Inflammatory macrophage (primary cell): ENCODE data around the gene CNN2.

ENCODE experiments used
- DNase-seq, 2 donors: peaks; one replicate each; pipeline ENCODE4 v3.0.0-alpha.2; 2020 to 2022

Gene CNN2

GRCh38 chr19:1032264-1032867 is 6.0 kb downstream of the CNN2 start:
- no peak for DNase-seq

GRCh38 chr19:1035998-1036621 is 9.7 kb downstream of the CNN2 start:
- no peak for DNase-seq

GRCh38 chr19:1037621-1038064 is 11.2 kb downstream of the CNN2 start:
- no peak for DNase-seq

- no peak for DNase-seq
Measured at GRCh38 chr19:1038978-1039645, 12.7 kb downstream of the CNN2 start.

GRCh38 chr19:1039646-1040475 is 13.5 kb downstream of the CNN2 start, which contains the start of gene ABCA7:
Gene ABCA7 (plus strand): TSS chr19:1040107. CDS start chr19:1041362, 1,255 bp downstream.
- peak; percentile 98 to 99 for DNase-seq

- DNase-seq, result peak; percentile 90 to 91
Measured at GRCh38 chr19:1040476-1041271, 14.3 kb downstream of the CNN2 start.

GRCh38 chr19:1041272-1041834 is 14.9 kb downstream of the CNN2 start:
- DNase-seq, result no peak

GRCh38 chr19:1041835-1042685 is 15.7 kb downstream of the CNN2 start:
- no peak for DNase-seq

GRCh38 chr19:1042689-1043511 is 16.5 kb downstream of the CNN2 start:
- no peak for DNase-seq

GRCh38 chr19:1045247-1045603 is 18.8 kb downstream of the CNN2 start:
- peak in 1 of 2 donors; percentile 38 for DNase-seq

- no peak for DNase-seq
Measured at GRCh38 chr19:1046117-1046626, 19.8 kb downstream of the CNN2 start.

- no peak for DNase-seq
Measured at GRCh38 chr19:1046836-1047695, 20.7 kb downstream of the CNN2 start.

- DNase-seq, result no peak
Measured at GRCh38 chr19:1047696-1048147, 21.3 kb downstream of the CNN2 start.

GRCh38 chr19:1049106-1049505 is 22.7 kb downstream of the CNN2 start:
- DNase-seq, result no peak

GRCh38 chr19:1049800-1050199 is 23.4 kb downstream of the CNN2 start:
- DNase-seq, result no peak

- no peak for DNase-seq
Measured at GRCh38 chr19:1050989-1051788, 24.8 kb downstream of the CNN2 start.

GRCh38 chr19:1051791-1052190 is 25.4 kb downstream of the CNN2 start:
- DNase-seq, result no peak
